Measurements from ENCODE around the gene NR3C2.

GRCh38 chr4:148315049-148315448 lies 127.2 kb downstream of the NR3C2 start:
- TF ChIP-seq EP300 (IDR thresholded peaks at IDR 0.05; ENCODE audit: borderline replicate concordance in 1 of 2, control insufficient read depth in 1 of 2, low read depth in 2 of 2, low read length in 2 of 2), result no peak
- no peak for TF ChIP-seq BRCA1 (IDR thresholded peaks at IDR 0.05; ENCODE audit: low read depth, low read length)
- TF ChIP-seq NFYB (IDR thresholded peaks at IDR 0.05; ENCODE audit: insufficient read depth, low read depth, low read length), result no peak
- no peak for TF ChIP-seq TCF7 (IDR thresholded peaks at IDR 0.05; ENCODE audit: borderline replicate concordance)
- no peak for TF ChIP-seq CTCF (IDR thresholded peaks at IDR 0.05 in 2 of 3, conservative IDR thresholded peaks at IDR 0.05 in 1 of 3; ENCODE audit: control insufficient read depth in 2 of 3, extremely low read depth in 1 of 3, insufficient read depth in 1 of 3, low read depth in 3 of 3, low read length in 3 of 3)
- no peak for TF ChIP-seq NFIC (IDR thresholded peaks at IDR 0.05; ENCODE audit: low read depth, low read length)
- TF ChIP-seq FOXK2 (IDR thresholded peaks at IDR 0.05), result no peak
- TF ChIP-seq, protein P1, sequence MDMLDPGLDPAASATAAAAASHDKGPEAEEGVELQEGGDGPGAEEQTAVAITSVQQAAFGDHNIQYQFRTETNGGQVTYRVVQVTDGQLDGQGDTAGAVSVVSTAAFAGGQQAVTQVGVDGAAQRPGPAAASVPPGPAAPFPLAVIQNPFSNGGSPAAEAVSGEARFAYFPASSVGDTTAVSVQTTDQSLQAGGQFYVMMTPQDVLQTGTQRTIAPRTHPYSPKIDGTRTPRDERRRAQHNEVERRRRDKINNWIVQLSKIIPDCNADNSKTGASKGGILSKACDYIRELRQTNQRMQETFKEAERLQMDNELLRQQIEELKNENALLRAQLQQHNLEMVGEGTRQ (IDR thresholded peaks at IDR 0.05; ENCODE audit: borderline replicate concordance, low read depth, low read length), result no peak
- TF ChIP-seq EZH2 (IDR thresholded peaks at IDR 0.05; ENCODE audit: borderline replicate concordance, control insufficient read depth, low read depth, low read length), result no peak
- no peak for TF ChIP-seq POLR2A (IDR thresholded peaks at IDR 0.05; ENCODE audit: low read depth, low read length)
- TF ChIP-seq MYB (IDR thresholded peaks at IDR 0.05; ENCODE audit: borderline replicate concordance, low read depth, low read length), result no peak
